NCI-H2107 (cell line): ENCODE data around the gene TRIM24.
"Not testable (repeated sequence)": the region's sequence is repeated elsewhere in the genome, so short reads cannot be mapped to it uniquely, and the experiment has no call there.

Experiments used
- DNase-seq: peaks from one replicate; lab custom pipeline; 2025; lab: John Stamatoyannopoulos, UW

The TRIM24 gene

GRCh38 chr7:138460176-138460648 lies at the start of gene TRIM24:
Gene TRIM24 (plus strand): TSS chr7:138460259. CDS start chr7:138460549, 290 bp downstream.
- DNase-seq: peak; percentile 100

DNA sequence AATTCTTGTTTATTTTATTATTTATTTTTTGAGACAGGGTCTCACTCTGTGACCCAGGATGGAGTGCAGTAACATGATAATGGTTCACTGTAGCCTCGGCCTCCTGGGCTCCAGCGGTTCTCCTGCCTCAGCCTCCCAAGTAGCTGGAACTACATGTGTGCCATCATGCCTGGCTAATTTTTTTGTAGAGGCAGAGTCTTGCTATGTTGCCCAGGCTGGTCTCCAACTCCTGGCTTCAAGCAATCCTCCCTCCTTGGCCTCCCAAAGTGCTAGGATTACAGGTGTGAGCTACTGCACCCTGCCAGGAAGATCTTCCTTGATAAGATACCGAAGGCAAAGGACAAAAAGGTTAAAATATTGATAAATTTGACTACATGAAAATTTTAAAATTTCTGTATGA lies 48.0 kb upstream of the TRIM24 start:
- not testable (repeated sequence) for DNase-seq

DNA sequence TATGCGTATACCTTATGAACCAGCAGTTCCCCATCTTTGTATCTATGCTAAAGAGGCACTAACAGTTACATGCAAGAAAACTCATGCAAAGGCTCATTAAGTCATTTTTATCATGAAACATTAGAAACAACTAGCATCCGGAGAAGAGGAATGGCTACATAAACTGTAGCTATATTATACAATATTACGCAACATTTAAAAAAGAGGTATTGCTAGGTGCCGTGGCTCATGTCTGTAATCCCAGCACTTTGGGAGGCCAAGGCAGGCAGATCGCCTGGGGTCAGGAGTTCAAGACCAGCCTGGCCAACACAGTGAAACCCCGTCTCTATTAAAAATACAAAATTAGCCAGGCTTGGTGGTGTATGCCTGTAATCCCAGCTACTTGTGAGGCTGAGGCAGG lies 47.1 kb upstream of the TRIM24 start:
- DNase-seq: not testable (repeated sequence)

GRCh38 chr7:138417078-138417700 lies 42.9 kb upstream of the TRIM24 start:
- no peak for DNase-seq

DNA sequence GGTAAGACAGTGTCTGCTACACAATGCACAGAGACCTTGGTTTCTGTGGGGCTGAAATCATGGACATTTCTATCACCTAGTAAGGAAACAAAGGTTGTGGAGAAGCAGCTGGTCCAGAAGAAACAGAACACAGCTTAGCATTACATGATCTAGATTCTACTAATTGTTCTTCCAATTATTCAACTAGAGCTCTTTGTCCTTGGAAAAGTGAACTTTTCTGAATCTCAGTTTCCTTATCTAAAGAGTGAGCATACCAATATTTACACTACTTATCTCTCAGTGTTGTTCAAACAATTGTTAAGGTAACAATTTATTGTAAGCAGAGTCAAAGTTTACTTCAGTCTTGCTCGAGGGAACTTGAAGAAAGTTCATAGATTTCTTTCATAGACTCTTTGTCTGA lies 42.3 kb upstream of the TRIM24 start:
- no peak for DNase-seq

DNA sequence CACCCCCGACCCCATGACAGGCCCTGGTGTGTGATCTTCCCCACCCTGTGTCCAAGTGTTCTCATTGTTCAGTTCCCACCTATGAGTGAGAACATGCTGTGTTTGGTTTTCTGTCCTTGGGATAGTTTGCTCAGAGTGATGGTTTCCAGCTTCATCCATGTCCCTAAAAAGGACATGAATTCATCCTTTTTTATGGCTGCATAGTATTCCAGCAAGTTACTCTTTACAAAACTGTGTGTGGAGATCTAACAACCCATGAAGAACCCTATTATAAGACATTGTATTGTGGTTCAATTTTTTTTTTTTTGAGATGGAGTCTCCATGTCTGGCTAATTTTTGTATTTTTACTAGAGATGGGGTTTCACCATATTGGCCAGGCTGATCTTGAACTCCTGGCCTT lies 41.7 kb upstream of the TRIM24 start:
- not testable (repeated sequence) for DNase-seq

- no peak for DNase-seq
Observed at GRCh38 chr7:138425026-138425425, 35.0 kb upstream of the TRIM24 start.

DNA sequence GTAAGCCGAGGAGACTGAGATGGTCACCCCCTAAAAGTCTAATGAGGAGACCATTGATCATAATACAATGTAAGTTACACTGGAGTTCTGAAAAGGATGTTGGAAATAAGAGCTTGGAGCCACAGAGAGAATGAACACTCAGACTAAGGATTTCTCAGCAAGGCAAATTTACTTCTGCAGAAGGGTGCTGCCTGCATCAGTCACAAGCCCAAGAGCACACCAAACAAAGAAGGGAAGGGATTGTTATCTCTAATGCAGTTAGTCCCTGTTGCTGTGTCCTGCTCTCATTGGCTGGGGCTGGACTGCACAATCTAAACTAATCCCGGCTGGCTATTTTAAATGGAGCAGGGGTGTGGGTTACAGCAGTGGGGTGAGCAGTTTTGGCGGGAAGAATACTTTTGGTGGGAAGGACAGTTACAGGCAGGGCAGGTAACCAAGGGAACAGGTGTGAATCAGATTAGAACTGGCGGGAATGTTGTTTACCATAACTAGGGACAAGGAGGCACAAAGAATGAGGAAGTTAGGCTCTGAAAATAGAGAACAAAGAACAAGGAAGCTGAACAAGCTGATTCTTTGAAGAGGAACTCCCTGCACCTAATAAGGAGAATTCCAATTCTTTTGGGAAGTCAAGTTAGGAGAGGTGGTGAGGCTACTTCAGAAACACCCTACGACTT lies 30.3 kb upstream of the TRIM24 start:
- DNase-seq: no peak

DNA sequence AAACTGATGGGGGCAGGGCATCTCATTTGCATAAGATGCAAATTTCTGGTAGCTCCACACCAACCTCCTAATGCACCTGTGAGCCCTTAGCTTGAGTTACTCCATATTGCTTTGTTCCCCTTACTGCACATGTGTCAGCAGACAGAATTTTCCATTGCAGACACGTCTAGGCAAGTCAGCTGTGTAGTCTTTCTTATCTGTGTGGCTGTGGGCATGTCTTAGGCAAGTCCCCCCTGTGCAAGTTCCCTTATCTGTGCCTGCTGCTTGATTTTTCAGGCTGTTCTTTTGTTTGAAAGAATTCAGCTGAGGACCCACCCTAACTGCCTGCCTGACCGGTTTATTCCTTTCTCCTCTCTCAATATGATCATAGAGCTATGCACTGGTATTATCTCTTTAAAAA lies 28.5 kb upstream of the TRIM24 start:
- no peak for DNase-seq

- DNase-seq: no peak
Observed at GRCh38 chr7:138433583-138434443, 26.2 kb upstream of the TRIM24 start.

DNA sequence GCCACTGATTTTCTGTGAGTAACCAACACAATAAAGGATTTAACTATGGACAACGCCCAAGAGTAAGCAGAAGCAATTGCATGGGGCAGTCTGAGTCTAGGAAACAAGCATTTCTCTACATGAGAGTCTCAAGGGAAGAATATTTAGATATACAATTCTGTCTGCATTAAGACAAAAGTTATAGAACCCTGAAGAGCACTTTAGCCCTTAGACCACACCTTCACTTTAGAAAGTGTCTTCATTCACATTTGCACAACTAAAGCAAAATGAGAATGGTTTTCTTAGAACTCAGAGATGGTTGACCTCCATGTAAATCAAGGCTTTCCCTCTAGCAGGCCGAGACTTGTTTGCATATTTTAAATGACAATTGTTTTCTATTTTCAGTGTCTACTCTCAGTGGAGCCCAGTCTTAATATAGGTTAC lies 25.5 kb upstream of the TRIM24 start:
- no peak for DNase-seq

DNA sequence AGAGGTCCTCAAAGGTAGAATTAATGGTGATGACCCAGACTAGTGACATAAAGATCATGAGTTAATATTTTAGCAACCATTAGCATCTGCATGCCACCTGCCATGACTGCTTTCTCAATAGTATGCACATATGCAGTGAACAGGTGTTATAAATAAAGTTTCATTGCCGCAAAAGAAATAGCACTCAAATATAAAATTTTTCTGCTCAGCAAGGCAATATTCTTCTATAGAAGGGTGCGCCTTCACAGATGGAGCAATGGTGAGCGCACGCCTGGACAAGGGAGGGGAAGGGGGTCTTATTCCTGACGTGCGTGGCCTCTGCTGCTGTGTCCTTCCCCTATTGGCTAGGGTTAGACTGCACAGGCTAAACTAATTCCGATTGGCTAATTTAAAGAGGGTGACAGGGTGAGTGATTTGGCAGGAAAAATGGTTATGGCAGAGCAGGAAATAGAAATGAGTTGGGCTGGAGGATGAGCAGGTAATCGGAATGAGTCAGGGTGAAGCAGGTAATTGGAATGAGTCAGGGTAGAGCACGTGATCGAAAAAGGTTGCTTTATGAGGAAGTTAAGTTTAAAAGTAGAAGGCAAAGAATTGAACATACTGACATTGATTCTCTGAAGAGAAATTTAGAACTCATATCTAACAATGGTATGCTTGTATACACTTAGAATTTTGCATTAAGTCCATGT lies 24.7 kb upstream of the TRIM24 start:
- DNase-seq: no peak

- no peak for DNase-seq
Observed at GRCh38 chr7:138436388-138436787, 23.7 kb upstream of the TRIM24 start.

GRCh38 chr7:138440460-138440859 lies 19.6 kb upstream of the TRIM24 start:
- DNase-seq: no peak

- no peak for DNase-seq
Observed at GRCh38 chr7:138442822-138443221, 17.2 kb upstream of the TRIM24 start.

DNA sequence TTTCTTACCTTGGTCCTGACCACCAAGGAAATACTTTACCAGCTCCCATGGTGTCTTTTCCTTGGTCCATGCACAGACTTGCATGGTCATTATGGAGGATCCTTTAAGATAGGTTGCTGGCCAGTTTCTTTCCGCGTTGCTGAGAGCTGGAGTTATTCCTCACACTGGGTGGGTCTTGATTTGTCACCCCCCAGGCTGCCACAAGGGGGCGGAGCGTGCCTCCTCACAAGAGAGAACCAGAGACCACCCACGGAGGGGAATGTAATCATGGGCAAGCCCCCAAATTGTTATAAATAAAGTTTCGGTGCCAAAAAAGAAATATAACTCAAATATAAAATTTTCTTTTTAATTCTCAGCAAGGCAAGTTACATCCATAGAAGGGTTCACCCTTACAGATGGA lies 10.5 kb upstream of the TRIM24 start:
- DNase-seq: no peak

DNA sequence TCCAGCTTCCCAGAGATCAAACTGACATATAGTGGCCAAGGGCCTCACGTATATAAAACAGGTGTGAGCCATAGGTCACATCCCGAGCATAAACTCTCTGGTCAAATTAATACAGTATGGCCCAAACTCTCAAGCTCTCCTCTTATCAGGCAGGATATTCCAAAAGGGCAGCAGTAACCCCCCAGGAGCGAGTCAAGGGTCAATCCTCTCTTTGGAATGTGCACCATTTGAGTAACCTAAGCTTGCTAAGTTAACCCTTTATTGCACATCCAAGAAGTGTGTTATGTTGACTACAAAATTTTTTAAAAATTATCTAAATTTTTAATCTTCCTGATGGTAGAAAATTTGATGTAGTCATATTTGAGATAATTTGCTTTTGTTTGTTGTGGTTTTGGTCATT lies 4.5 kb upstream of the TRIM24 start:
- no peak for DNase-seq

DNA sequence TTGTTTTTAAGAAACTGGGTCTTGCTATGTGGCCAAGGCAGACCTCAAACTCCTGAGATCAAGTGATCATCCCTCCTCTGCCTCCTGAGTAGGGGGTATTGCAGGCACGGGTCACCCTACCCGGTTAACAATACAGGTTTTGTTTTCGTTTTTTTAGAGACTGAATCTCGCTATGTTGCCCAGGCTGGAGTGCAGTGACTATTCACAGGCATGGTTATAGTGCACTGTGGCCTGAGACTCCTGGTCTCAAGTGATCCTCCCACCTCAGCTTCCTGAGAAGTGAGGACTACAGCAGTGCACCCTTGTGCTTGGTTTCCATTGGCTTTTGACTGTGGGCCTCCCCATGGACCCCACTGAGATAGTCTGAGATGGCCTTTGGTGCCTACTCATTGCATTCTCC lies 3.8 kb upstream of the TRIM24 start:
- DNase-seq: no peak

- no peak for DNase-seq
Observed at GRCh38 chr7:138458576-138459412, 1.3 kb upstream of the TRIM24 start.

DNA sequence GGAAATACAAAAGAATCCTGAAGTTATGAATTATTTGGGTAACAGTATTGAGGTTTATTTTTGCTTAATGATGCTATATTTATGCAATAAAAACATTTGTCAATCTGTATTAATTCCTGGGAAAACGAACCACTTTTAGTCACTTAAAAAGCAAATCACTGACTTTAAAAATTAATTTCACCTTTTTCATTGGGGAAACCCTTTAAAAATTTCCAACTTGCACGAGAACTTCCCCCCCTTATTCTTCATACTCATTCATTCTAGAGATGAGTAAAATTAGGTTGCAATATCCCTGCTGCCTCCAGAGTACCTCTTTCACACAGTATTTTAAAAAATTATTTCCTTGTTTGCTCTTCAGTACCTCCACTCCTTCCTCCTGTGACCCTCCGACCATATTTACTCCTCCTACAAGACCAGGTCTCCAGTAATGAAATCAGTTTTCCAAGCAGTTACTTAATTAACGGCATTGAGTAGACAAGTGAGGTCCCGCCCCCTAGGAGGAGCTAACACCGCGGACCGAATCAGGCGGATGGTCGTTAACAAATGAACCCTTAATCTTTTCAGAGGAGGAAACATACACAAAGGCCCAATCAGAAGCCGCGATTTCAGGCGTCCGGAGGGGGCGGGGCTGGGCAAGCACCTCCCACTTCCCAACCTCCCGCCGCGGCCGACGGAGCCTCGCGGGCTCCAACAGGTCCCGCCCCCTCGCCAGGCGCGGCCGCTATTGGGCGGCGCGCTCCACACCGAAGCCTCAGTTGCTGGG lies 465 bp upstream of the TRIM24 start:
- peak; percentile 100 for DNase-seq
